ENCODE data around the gene ERBB4. TPM values are rescaled to one million over a fixed set of nuclear protein-coding genes. Genes with fewer than 3 reads are reported as not detected.

The ERBB4 gene
- total RNA-seq, 1 donor from 2014 or later, result 2.6 TPM

- no peak for DNase-seq (ENCODE audit: low read depth)
- no peaks in the 10 kb centered on the region for H3K27me3 ChIP-seq (ENCODE audit: control insufficient read depth, insufficient read depth, low read length)
- H3K36me3 ChIP-seq (ENCODE audit: control insufficient read depth, insufficient read depth, low read length), result no peaks in the 10 kb centered on the region
- H3K4me3 ChIP-seq (ENCODE audit: low read depth, low read length), result no peak overlapping the region
- no peak for TF ChIP-seq CTCF (IDR thresholded peaks at IDR 0.05; ENCODE audit: insufficient read depth, low read length, poor library complexity, severe bottlenecking)
Measured at GRCh38 chr2:212276813-212277212, 261.8 kb downstream of the ERBB4 start.

GRCh38 chr2:212274215-212274614, 264.4 kb downstream of the ERBB4 start:
- no peaks in the 10 kb centered on the region for H3K27me3 ChIP-seq (ENCODE audit: control insufficient read depth, insufficient read depth, low read length)
- DNase-seq (ENCODE audit: low read depth), result no peak
- no peak for TF ChIP-seq CTCF (IDR thresholded peaks at IDR 0.05; ENCODE audit: insufficient read depth, low read length, poor library complexity, severe bottlenecking)
- H3K4me3 ChIP-seq (ENCODE audit: low read depth, low read length), result no peak overlapping the region
- no peaks in the 10 kb centered on the region for H3K36me3 ChIP-seq (ENCODE audit: control insufficient read depth, insufficient read depth, low read length)

- H3K36me3 ChIP-seq (ENCODE audit: control insufficient read depth, insufficient read depth, low read length), result no peaks in the 10 kb centered on the region
- no peak for DNase-seq (ENCODE audit: low read depth)
- H3K27me3 ChIP-seq (ENCODE audit: control insufficient read depth, insufficient read depth, low read length), result no peaks in the 10 kb centered on the region
- no peak for TF ChIP-seq CTCF (IDR thresholded peaks at IDR 0.05; ENCODE audit: insufficient read depth, low read length, poor library complexity, severe bottlenecking)
- H3K4me3 ChIP-seq (ENCODE audit: low read depth, low read length), result no peak overlapping the region
Measured at GRCh38 chr2:212271583-212271982, 267.0 kb downstream of the ERBB4 start.

- no peak for TF ChIP-seq CTCF (IDR thresholded peaks at IDR 0.05; ENCODE audit: insufficient read depth, low read length, poor library complexity, severe bottlenecking)
- DNase-seq (ENCODE audit: low read depth), result no peak
- Histone ChIP-seq H3K27me3 (ENCODE audit: control insufficient read depth, insufficient read depth, low read length) (no peaks in the 10 kb centered on the region), H3K36me3 (ENCODE audit: control insufficient read depth, insufficient read depth, low read length) (no peaks in the 10 kb centered on the region), H3K4me3 (ENCODE audit: low read depth, low read length) (no peak overlapping the region)
Measured at GRCh38 chr2:212269005-212269404, 269.6 kb downstream of the ERBB4 start.

GRCh38 chr2:212266297-212266696, 272.3 kb downstream of the ERBB4 start:
- no peaks in the 10 kb centered on the region for H3K27me3 ChIP-seq (ENCODE audit: control insufficient read depth, insufficient read depth, low read length)
- no peak for TF ChIP-seq CTCF (IDR thresholded peaks at IDR 0.05; ENCODE audit: insufficient read depth, low read length, poor library complexity, severe bottlenecking)
- H3K4me3 ChIP-seq (ENCODE audit: low read depth, low read length), result no peak overlapping the region
- no peaks in the 10 kb centered on the region for H3K36me3 ChIP-seq (ENCODE audit: control insufficient read depth, insufficient read depth, low read length)
- no peak for DNase-seq (ENCODE audit: low read depth)

- H3K36me3 ChIP-seq (ENCODE audit: control insufficient read depth, insufficient read depth, low read length), result no peaks in the 10 kb centered on the region
- no peak for DNase-seq (ENCODE audit: low read depth)
- no peak for TF ChIP-seq CTCF (IDR thresholded peaks at IDR 0.05; ENCODE audit: insufficient read depth, low read length, poor library complexity, severe bottlenecking)
- H3K27me3 ChIP-seq (ENCODE audit: control insufficient read depth, insufficient read depth, low read length), result no peaks in the 10 kb centered on the region
- H3K4me3 ChIP-seq (ENCODE audit: low read depth, low read length), result no peak overlapping the region
Measured at GRCh38 chr2:212265777-212266176, 272.8 kb downstream of the ERBB4 start.

All from kidney epithelial cell (primary cell).